ENCODE results near the gene PPP1R3C. TPM values are rescaled to one million over a fixed set of nuclear protein-coding genes. Genes with fewer than 3 reads are reported as not detected.

Gene PPP1R3C
- total and polyA plus RNA-seq, 9 donors = 78.2 to 166 (median 120) TPM

GRCh38 chr10:91616137-91616536, 16.7 kb downstream of the PPP1R3C start:
- Histone ChIP-seq H3K36me3 (ENCODE audit: control insufficient read depth, insufficient read depth, low read length) (no peaks in the 10 kb centered on the region), H3K27me3 (ENCODE audit: control insufficient read depth, insufficient read depth, low read length) (no peaks in the 10 kb centered on the region), H3K27ac (ENCODE audit: low read length) (no peak overlapping the region), H3K4me1 (ENCODE audit: control insufficient read depth, insufficient read depth, low read length) (peaks cover 12% of the 10 kb centered on the region), H3K9me3 (replicated peaks; ENCODE audit: control insufficient read depth, low read depth, low read length) (no peaks in the 10 kb centered on the region), H3K4me3 (ENCODE audit: low read length) (no peak overlapping the region)
- WGBS (ENCODE audit: insufficient coverage) = no CpG with 5 or more reads among the region's 1 CpG
- DNase-seq = no peak

- H3K36me3 ChIP-seq (ENCODE audit: control insufficient read depth, insufficient read depth, low read length) = no peaks in the 10 kb centered on the region
- H3K4me3 ChIP-seq (ENCODE audit: low read length) = no peak overlapping the region
- no peaks in the 10 kb centered on the region for H3K27me3 ChIP-seq (ENCODE audit: control insufficient read depth, insufficient read depth, low read length)
- WGBS (ENCODE audit: insufficient coverage) = 0% methylated on average over 1 of the region's 2 CpGs
- peaks cover 17% of the 10 kb centered on the region for H3K4me1 ChIP-seq (ENCODE audit: control insufficient read depth, insufficient read depth, low read length)
- no peak for DNase-seq
- H3K9me3 ChIP-seq (replicated peaks; ENCODE audit: control insufficient read depth, low read depth, low read length) = no peaks in the 10 kb centered on the region
- H3K27ac ChIP-seq (ENCODE audit: low read length) = peak overlapping the region; percentile 90
Observed at GRCh38 chr10:91614225-91614624, 18.6 kb downstream of the PPP1R3C start.

- Histone ChIP-seq H3K27me3 (ENCODE audit: control insufficient read depth, insufficient read depth, low read length) (no peaks in the 10 kb centered on the region), H3K4me3 (ENCODE audit: low read length) (no peak overlapping the region), H3K36me3 (ENCODE audit: control insufficient read depth, insufficient read depth, low read length) (no peaks in the 10 kb centered on the region), H3K4me1 (ENCODE audit: control insufficient read depth, insufficient read depth, low read length) (peaks cover 22% of the 10 kb centered on the region), H3K9me3 (replicated peaks; ENCODE audit: control insufficient read depth, low read depth, low read length) (no peaks in the 10 kb centered on the region), H3K27ac (ENCODE audit: low read length) (peak overlapping the region; percentile 90)
- peak; percentile 81 for DNase-seq
- WGBS (ENCODE audit: insufficient coverage) = 54% methylated on average over 3 of the region's 4 CpGs
Observed at GRCh38 chr10:91613411-91614187, 19.3 kb downstream of the PPP1R3C start.

- H3K36me3 ChIP-seq (ENCODE audit: control insufficient read depth, insufficient read depth, low read length) = no peaks in the 10 kb centered on the region
- peak overlapping the region; percentile 39 for H3K27ac ChIP-seq (ENCODE audit: low read length)
- peak; percentile 16 for DNase-seq
- H3K9me3 ChIP-seq (replicated peaks; ENCODE audit: control insufficient read depth, low read depth, low read length) = no peaks in the 10 kb centered on the region
- H3K4me1 ChIP-seq (ENCODE audit: control insufficient read depth, insufficient read depth, low read length) = peaks cover 32% of the 10 kb centered on the region
- WGBS (ENCODE audit: insufficient coverage) = 100% methylated on average over 1 of the region's 1 CpG
- H3K4me3 ChIP-seq (ENCODE audit: low read length) = no peak overlapping the region
- H3K27me3 ChIP-seq (ENCODE audit: control insufficient read depth, insufficient read depth, low read length) = no peaks in the 10 kb centered on the region
Observed at GRCh38 chr10:91610919-91611318, 22.0 kb downstream of the PPP1R3C start.

GRCh38 chr10:91610444-91610843, 22.4 kb downstream of the PPP1R3C start:
- DNase-seq = no peak
- WGBS (ENCODE audit: insufficient coverage) = 100% methylated on average over 2 of the region's 4 CpGs
- peaks cover 32% of the 10 kb centered on the region for H3K4me1 ChIP-seq (ENCODE audit: control insufficient read depth, insufficient read depth, low read length)
- H3K4me3 ChIP-seq (ENCODE audit: low read length) = no peak overlapping the region
- H3K36me3 ChIP-seq (ENCODE audit: control insufficient read depth, insufficient read depth, low read length) = no peaks in the 10 kb centered on the region
- peaks cover 2% of the 10 kb centered on the region for H3K9me3 ChIP-seq (replicated peaks; ENCODE audit: control insufficient read depth, low read depth, low read length)
- no peaks in the 10 kb centered on the region for H3K27me3 ChIP-seq (ENCODE audit: control insufficient read depth, insufficient read depth, low read length)
- H3K27ac ChIP-seq (ENCODE audit: low read length) = no peak overlapping the region

GRCh38 chr10:91607646-91608403, 25.0 kb downstream of the PPP1R3C start:
- Histone ChIP-seq H3K9me3 (replicated peaks; ENCODE audit: control insufficient read depth, low read depth, low read length) (peaks cover 3% of the 10 kb centered on the region), H3K27me3 (ENCODE audit: control insufficient read depth, insufficient read depth, low read length) (no peaks in the 10 kb centered on the region), H3K4me3 (ENCODE audit: low read length) (no peak overlapping the region), H3K27ac (ENCODE audit: low read length) (peak overlapping the region; percentile 80), H3K36me3 (ENCODE audit: control insufficient read depth, insufficient read depth, low read length) (no peaks in the 10 kb centered on the region), H3K4me1 (ENCODE audit: control insufficient read depth, insufficient read depth, low read length) (peaks cover 27% of the 10 kb centered on the region)
- peak; percentile 32 for DNase-seq
- WGBS (ENCODE audit: insufficient coverage) = 35% methylated on average over 5 of the region's 5 CpGs

- peaks cover 3% of the 10 kb centered on the region for H3K9me3 ChIP-seq (replicated peaks; ENCODE audit: control insufficient read depth, low read depth, low read length)
- H3K4me3 ChIP-seq (ENCODE audit: low read length) = no peak overlapping the region
- H3K27me3 ChIP-seq (ENCODE audit: control insufficient read depth, insufficient read depth, low read length) = no peaks in the 10 kb centered on the region
- H3K36me3 ChIP-seq (ENCODE audit: control insufficient read depth, insufficient read depth, low read length) = no peaks in the 10 kb centered on the region
- H3K4me1 ChIP-seq (ENCODE audit: control insufficient read depth, insufficient read depth, low read length) = peaks cover 20% of the 10 kb centered on the region
- H3K27ac ChIP-seq (ENCODE audit: low read length) = no peak overlapping the region
- no peak for DNase-seq
Observed at GRCh38 chr10:91605968-91606367, 26.9 kb downstream of the PPP1R3C start.

- WGBS (ENCODE audit: insufficient coverage) = 89% methylated on average over 3 of the region's 3 CpGs
- Histone ChIP-seq H3K27me3 (ENCODE audit: control insufficient read depth, insufficient read depth, low read length) (no peaks in the 10 kb centered on the region), H3K36me3 (ENCODE audit: control insufficient read depth, insufficient read depth, low read length) (no peaks in the 10 kb centered on the region), H3K4me3 (ENCODE audit: low read length) (no peak overlapping the region), H3K9me3 (replicated peaks; ENCODE audit: control insufficient read depth, low read depth, low read length) (peaks cover 3% of the 10 kb centered on the region), H3K27ac (ENCODE audit: low read length) (no peak overlapping the region), H3K4me1 (ENCODE audit: control insufficient read depth, insufficient read depth, low read length) (peaks cover 20% of the 10 kb centered on the region)
- DNase-seq = no peak
Observed at GRCh38 chr10:91604553-91605534, 28.0 kb downstream of the PPP1R3C start.

- no peak overlapping the region for H3K4me3 ChIP-seq (ENCODE audit: low read length)
- DNase-seq = peak; percentile 3
- H3K27ac ChIP-seq (ENCODE audit: low read length) = no peak overlapping the region
- H3K9me3 ChIP-seq (replicated peaks; ENCODE audit: control insufficient read depth, low read depth, low read length) = peaks cover 3% of the 10 kb centered on the region
- 67% methylated on average over 4 of the region's 5 CpGs for WGBS (ENCODE audit: insufficient coverage)
- H3K4me1 ChIP-seq (ENCODE audit: control insufficient read depth, insufficient read depth, low read length) = peaks cover 17% of the 10 kb centered on the region
- H3K36me3 ChIP-seq (ENCODE audit: control insufficient read depth, insufficient read depth, low read length) = no peaks in the 10 kb centered on the region
- H3K27me3 ChIP-seq (ENCODE audit: control insufficient read depth, insufficient read depth, low read length) = no peaks in the 10 kb centered on the region
Observed at GRCh38 chr10:91603931-91604331, 28.9 kb downstream of the PPP1R3C start.
